Vagina (tissue), 2 donors: ENCODE measurements around the gene EPC2. TPM values are rescaled to one million over a fixed set of nuclear protein-coding genes. Genes with fewer than 3 reads are reported as not detected.

Source experiments
- DNase-seq, 2 donors: peaks; one replicate each; pipeline ENCODE4 v3.0.0-alpha.2; 2017; ENCODE audit errors: extremely low spot score in 2 of 2
- H3K27ac ChIP-seq: fragments of 200-600 bp; sonication (generic); one replicate; pipeline ENCODE4 v1.5.1; 2019
- H3K27me3 ChIP-seq: fragments of 200-600 bp; sonication (generic); one replicate; pipeline ENCODE4 v1.5.1; 2019
- H3K36me3 ChIP-seq, 2 donors: fragments of 200-600 bp; sonication (generic); one replicate each; pipeline ENCODE4 v1.5.1; 2017 to 2019
- H3K4me1 ChIP-seq: fragments of 200-600 bp; sonication (generic); one replicate; pipeline ENCODE4 v1.5.1; 2019
- H3K4me3 ChIP-seq, 2 donors: fragments of 200-600 bp; sonication (generic); 1 replicate in 1 of 2; 2 replicates in 1 of 2; pipeline ENCODE4 v1.5.1; 2016 to 2019
- H3K9me3 ChIP-seq: fragments of 200-600 bp; sonication (generic); one replicate; pipeline ENCODE4 v1.5.1; 2019
- POLR2A ChIP-seq, 2 donors: fragments of 450-650 bp; IDR thresholded peaks; one replicate each; pipeline ENCODE4 v1.6.1; 2017; ENCODE audit warnings: antibody characterized with exemption in 2 of 2, mild to moderate bottlenecking in 2 of 2, moderate library complexity in 2 of 2
- POLR2AphosphoS5 ChIP-seq, 2 donors: sonication (generic); formaldehyde crosslinking; IDR thresholded peaks; one replicate each; pipeline ENCODE4 v1.9.0; 2017; ENCODE audit warnings: antibody characterized with exemption in 2 of 2, mild to moderate bottlenecking in 2 of 2, low read depth in 1 of 2; ENCODE audit not compliant: insufficient read depth in 1 of 2
- intact Hi-C: fragments of 100-400 bp; cut with DNase I; formaldehyde crosslinking; loops from one replicate; pipeline ENCODE4 v1.15.1; 2023
- total RNA-seq: library from RNA; depleted of rRNA; stranded (reverse); fragments of >200 nt; gene quantifications from one replicate; pipeline ENCODE4 v1.2.3, GENCODE V29; 2016
- TF ChIP-seq, protein P1 (sequence below), 3 experiments: fragments of 450-650 bp in 2 of 3; fragments of 200-600 bp in 1 of 3; sonication (generic) in 1 of 3; IDR thresholded peaks; one replicate each; pipeline ENCODE4 v1.5.1; 2017 to 2019; ENCODE audit warnings: antibody characterized with exemption in 3 of 3, mild to moderate bottlenecking in 2 of 3, moderate library complexity in 2 of 3

EPC2 gene
- total RNA-seq, 1 donor from 2014 or later = 31.9 TPM

DNA sequence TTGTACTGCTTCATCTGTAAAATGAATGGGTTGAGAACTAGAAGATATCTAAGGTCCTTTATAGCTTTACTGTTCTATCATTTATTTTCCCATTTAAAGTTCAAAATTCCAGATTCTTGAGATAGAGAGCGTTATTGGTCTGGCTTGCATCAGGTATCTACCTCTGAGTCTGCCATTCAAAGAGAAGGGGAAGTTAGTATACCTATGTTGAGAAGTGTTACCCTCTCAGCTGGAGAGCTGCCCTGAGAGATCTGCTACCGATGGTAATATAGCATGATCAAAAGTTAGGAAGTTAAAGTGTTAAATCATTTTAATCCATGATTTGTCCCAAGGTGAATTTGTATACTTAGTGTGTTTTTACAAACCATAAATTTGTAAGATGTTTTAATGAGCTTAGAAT lies 7.4 kb downstream of the EPC2 start:
- peaks cover 89% of the 10 kb centered on the region for H3K4me1 ChIP-seq
- TF ChIP-seq, protein P1, sequence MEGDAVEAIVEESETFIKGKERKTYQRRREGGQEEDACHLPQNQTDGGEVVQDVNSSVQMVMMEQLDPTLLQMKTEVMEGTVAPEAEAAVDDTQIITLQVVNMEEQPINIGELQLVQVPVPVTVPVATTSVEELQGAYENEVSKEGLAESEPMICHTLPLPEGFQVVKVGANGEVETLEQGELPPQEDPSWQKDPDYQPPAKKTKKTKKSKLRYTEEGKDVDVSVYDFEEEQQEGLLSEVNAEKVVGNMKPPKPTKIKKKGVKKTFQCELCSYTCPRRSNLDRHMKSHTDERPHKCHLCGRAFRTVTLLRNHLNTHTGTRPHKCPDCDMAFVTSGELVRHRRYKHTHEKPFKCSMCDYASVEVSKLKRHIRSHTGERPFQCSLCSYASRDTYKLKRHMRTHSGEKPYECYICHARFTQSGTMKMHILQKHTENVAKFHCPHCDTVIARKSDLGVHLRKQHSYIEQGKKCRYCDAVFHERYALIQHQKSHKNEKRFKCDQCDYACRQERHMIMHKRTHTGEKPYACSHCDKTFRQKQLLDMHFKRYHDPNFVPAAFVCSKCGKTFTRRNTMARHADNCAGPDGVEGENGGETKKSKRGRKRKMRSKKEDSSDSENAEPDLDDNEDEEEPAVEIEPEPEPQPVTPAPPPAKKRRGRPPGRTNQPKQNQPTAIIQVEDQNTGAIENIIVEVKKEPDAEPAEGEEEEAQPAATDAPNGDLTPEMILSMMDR (IDR thresholded peaks at IDR 0.05) = no peak
- TF ChIP-seq POLR2A (IDR thresholded peaks at IDR 0.05) = no peak
- no peak for TF ChIP-seq POLR2AphosphoS5 (IDR thresholded peaks at IDR 0.05; ENCODE audit: insufficient read depth in 1 of 2, low read depth in 1 of 2)
- H3K27me3 ChIP-seq = no peaks in the 10 kb centered on the region
- intact Hi-C loops = no loop called here
- no peak for DNase-seq
- H3K36me3 ChIP-seq = no peaks in the 10 kb centered on the region
- H3K4me3 ChIP-seq = no peak overlapping the region
- H3K9me3 ChIP-seq = no peaks in the 10 kb centered on the region
- no peak overlapping the region for H3K27ac ChIP-seq

DNA sequence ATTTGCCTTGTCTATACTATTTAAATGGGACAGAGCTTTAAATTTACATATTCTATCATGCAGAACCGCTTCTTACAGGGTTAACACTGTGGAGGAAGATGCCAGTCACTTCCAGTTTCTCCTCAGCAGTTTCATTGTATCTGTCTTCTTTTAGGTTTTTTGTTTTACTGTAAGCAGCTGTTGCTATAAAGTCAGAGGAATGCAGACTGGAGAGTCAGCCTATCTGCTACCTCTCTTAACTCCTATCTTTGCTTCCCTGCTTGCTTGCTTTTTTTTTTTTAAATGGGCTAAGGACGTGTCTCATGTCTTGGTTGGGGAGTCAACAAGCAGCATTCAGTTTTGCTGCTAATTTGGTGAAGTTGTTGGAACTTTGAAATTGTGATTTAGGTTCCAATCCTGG lies 8.9 kb downstream of the EPC2 start:
- H3K4me1 ChIP-seq = peaks cover 90% of the 10 kb centered on the region

DNA sequence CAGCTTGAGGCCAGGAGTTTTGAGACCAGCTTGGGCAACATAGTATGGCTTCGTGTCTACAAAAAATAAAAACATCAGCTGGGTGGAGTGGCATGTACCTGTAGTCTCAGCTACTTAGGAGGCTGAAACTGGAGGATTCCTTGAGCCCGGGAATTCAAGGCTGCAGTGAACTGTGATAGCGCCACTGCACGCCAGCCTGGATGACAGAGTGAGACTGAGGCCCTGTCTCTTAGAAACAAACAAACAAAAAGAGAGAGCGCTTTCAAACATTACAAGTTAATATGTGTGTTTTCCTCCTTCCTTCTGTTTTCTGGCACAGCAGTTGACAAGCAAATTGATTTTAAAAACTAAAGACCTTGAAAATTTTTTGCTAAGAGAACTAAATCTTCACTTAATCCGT lies 9.9 kb downstream of the EPC2 start:
- TF ChIP-seq, protein P1 (IDR thresholded peaks at IDR 0.05) = no peak
- intact Hi-C loops = no loop called here
- H3K27ac ChIP-seq = no peak overlapping the region

More for the DNA sequence above, 8.9 kb downstream of the EPC2 start:
- Histone ChIP-seq H3K27ac (no peak overlapping the region), H3K9me3 (no peaks in the 10 kb centered on the region), H3K4me3 (no peak overlapping the region), H3K27me3 (no peaks in the 10 kb centered on the region), H3K36me3 (no peaks in the 10 kb centered on the region)
- intact Hi-C loops = no loop called here
- DNase-seq = no peak
- TF ChIP-seq POLR2AphosphoS5 (IDR thresholded peaks at IDR 0.05; ENCODE audit: insufficient read depth in 1 of 2, low read depth in 1 of 2) (no peak), POLR2A (IDR thresholded peaks at IDR 0.05) (no peak)
- TF ChIP-seq, protein P1 (IDR thresholded peaks at IDR 0.05) = no peak

DNA sequence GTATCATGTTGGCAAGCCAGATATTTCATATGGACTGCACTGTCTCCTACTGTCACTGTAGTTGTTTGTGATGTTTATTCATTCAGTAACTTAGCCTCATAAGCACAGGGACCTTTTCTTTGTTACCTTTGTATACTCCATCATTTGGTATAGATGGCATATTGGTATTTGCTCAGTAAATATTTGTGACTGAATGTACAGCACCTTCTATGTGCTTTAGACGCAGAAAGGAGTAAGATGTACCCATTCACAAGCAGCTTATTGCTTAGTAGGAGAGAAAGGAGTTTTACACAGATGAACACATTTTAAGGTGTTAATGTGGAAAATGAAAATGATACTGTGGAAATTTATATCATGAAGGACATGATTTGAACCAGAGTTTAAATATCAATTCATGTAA lies 12.0 kb downstream of the EPC2 start:
- H3K4me1 ChIP-seq = peaks cover 91% of the 10 kb centered on the region
- H3K36me3 ChIP-seq = no peaks in the 10 kb centered on the region
- H3K27ac ChIP-seq = no peak overlapping the region
- TF ChIP-seq, protein P1 (IDR thresholded peaks at IDR 0.05) = no peak
- TF ChIP-seq POLR2AphosphoS5 (IDR thresholded peaks at IDR 0.05; ENCODE audit: insufficient read depth in 1 of 2, low read depth in 1 of 2) = no peak
- no peak for TF ChIP-seq POLR2A (IDR thresholded peaks at IDR 0.05)
- no peak for DNase-seq
- H3K9me3 ChIP-seq = no peaks in the 10 kb centered on the region
- no peak overlapping the region for H3K4me3 ChIP-seq
- intact Hi-C loops = no loop called here
- no peaks in the 10 kb centered on the region for H3K27me3 ChIP-seq

More for the DNA sequence above, 9.9 kb downstream of the EPC2 start:
- no peak for DNase-seq
- Histone ChIP-seq H3K4me3 (no peak overlapping the region), H3K9me3 (no peaks in the 10 kb centered on the region), H3K4me1 (peaks cover 92% of the 10 kb centered on the region), H3K27me3 (no peaks in the 10 kb centered on the region), H3K36me3 (no peaks in the 10 kb centered on the region)

DNA sequence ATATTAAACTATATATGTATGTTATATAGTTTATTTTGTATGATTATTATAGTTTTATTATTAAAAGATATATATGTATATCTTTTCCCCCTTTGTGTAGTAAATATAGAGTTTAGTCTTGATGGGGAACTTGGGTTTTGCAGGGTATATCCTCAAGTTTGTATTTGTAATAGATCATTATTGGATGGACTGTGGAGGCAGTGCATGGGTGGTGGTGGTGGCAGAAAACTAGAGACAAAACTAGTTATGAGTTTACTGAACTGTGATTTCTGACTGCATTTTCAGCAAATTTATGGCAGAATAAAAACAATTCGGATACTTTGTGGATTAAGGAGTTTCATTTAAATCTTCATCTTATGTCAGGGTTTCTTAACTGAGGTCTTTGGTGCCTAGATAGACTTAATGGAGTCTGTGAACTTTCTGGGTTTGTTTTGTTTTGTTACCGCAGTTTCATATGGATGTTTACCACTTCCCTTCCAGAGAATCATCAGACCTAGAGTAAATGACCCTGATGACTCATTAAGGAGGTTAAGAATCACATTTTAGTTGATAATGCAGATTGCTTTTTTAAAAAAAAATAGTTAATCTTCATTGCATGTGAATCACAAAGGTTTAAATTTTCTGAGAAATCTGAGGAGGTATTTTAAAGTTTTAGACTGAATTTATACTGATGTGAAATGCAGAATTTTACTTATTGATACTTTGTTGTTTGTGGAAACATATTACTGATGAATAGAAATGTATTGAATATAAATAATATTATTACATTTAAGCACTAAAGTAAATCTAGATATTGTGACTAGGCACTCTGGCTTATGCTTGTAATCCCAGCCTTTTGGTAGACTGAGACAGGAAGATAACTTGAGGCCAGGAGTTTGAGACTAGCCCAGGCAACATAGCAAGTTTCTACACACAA lies 14.5 kb downstream of the EPC2 start:
- Histone ChIP-seq H3K9me3 (no peaks in the 10 kb centered on the region), H3K4me3 (no peak overlapping the region), H3K27ac (no peak overlapping the region), H3K27me3 (no peaks in the 10 kb centered on the region), H3K4me1 (peaks cover 67% of the 10 kb centered on the region), H3K36me3 (no peaks in the 10 kb centered on the region)
- intact Hi-C loops = no loop called here
- TF ChIP-seq POLR2A (IDR thresholded peaks at IDR 0.05) (no peak), POLR2AphosphoS5 (IDR thresholded peaks at IDR 0.05; ENCODE audit: insufficient read depth in 1 of 2, low read depth in 1 of 2) (no peak)
- TF ChIP-seq, protein P1 (IDR thresholded peaks at IDR 0.05) = no peak
- no peak for DNase-seq
